ENCODE results near the gene EDDM3A.

DNA sequence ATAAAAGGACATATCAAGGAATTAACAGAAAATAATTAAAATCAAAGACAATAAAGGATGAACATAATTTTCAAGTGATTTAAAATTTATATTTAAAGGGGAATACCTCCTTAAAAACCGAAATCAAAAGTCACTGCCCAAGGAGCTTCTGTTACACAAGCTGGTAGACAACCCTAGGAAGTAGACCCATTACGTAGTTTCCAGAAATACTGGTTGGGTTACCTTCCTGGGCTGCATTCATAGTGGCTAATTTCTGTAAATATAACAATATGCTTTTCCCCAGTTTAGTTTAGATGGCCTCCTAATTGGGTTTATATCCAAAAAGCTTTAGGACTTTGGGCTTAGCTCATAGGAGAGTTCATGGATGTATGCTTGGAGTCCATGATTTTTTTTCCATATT, 2.1 kb upstream of the EDDM3A start:
- TF ChIP-seq, protein P1, sequence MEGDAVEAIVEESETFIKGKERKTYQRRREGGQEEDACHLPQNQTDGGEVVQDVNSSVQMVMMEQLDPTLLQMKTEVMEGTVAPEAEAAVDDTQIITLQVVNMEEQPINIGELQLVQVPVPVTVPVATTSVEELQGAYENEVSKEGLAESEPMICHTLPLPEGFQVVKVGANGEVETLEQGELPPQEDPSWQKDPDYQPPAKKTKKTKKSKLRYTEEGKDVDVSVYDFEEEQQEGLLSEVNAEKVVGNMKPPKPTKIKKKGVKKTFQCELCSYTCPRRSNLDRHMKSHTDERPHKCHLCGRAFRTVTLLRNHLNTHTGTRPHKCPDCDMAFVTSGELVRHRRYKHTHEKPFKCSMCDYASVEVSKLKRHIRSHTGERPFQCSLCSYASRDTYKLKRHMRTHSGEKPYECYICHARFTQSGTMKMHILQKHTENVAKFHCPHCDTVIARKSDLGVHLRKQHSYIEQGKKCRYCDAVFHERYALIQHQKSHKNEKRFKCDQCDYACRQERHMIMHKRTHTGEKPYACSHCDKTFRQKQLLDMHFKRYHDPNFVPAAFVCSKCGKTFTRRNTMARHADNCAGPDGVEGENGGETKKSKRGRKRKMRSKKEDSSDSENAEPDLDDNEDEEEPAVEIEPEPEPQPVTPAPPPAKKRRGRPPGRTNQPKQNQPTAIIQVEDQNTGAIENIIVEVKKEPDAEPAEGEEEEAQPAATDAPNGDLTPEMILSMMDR (conservative IDR thresholded peaks at IDR 0.05; ENCODE audit: low read depth in 2 of 2) = no peak
- TF ChIP-seq POLR2AphosphoS5 (IDR thresholded peaks at IDR 0.05; ENCODE audit: low read depth) (no peak), EZH2phosphoT487 (IDR thresholded peaks at IDR 0.05; ENCODE audit: unreplicated experiment) (no peak), CREB1 (CRISPR knock-in tag; IDR thresholded peaks at IDR 0.05; ENCODE audit: low read depth) (no peak), EZH2 (IDR thresholded peaks at IDR 0.05; ENCODE audit: low read depth, unreplicated experiment) (no peak), JUNB (IDR thresholded peaks at IDR 0.05; ENCODE audit: unreplicated experiment) (no peak), STAT1 (IDR thresholded peaks at IDR 0.05; ENCODE audit: unreplicated experiment) (no peak), ZNF114 (CRISPR knock-in tag; IDR thresholded peaks at IDR 0.05) (no peak)
- TF ChIP-seq, protein P2, sequence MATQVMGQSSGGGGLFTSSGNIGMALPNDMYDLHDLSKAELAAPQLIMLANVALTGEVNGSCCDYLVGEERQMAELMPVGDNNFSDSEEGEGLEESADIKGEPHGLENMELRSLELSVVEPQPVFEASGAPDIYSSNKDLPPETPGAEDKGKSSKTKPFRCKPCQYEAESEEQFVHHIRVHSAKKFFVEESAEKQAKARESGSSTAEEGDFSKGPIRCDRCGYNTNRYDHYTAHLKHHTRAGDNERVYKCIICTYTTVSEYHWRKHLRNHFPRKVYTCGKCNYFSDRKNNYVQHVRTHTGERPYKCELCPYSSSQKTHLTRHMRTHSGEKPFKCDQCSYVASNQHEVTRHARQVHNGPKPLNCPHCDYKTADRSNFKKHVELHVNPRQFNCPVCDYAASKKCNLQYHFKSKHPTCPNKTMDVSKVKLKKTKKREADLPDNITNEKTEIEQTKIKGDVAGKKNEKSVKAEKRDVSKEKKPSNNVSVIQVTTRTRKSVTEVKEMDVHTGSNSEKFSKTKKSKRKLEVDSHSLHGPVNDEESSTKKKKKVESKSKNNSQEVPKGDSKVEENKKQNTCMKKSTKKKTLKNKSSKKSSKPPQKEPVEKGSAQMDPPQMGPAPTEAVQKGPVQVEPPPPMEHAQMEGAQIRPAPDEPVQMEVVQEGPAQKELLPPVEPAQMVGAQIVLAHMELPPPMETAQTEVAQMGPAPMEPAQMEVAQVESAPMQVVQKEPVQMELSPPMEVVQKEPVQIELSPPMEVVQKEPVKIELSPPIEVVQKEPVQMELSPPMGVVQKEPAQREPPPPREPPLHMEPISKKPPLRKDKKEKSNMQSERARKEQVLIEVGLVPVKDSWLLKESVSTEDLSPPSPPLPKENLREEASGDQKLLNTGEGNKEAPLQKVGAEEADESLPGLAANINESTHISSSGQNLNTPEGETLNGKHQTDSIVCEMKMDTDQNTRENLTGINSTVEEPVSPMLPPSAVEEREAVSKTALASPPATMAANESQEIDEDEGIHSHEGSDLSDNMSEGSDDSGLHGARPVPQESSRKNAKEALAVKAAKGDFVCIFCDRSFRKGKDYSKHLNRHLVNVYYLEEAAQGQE (IDR thresholded peaks at IDR 0.05; ENCODE audit: unreplicated experiment) = no peak
